Stimulated activated CD4-positive, alpha-beta T cell treated with anti-CD3 and anti-CD28 coated beads, TNF-alpha, amount 100 ng/mL, for 1 hour (primary cell): ENCODE measurements around the gene DIS3L2.
A peak's percentile ranks its signal among the peaks of the same experiment; 100 is the strongest.
"Not testable (repeated sequence)": the region's sequence is repeated elsewhere in the genome, so short reads cannot be mapped to it uniquely, and the experiment has no call there.

Experiments used
- DNase-seq, 3 donors: peaks; one replicate each; pipeline ENCODE4 v3.0.0-alpha.2; 2020; ENCODE audit warnings: low read depth in 3 of 3, low spot score in 1 of 3

Gene DIS3L2

GRCh38 chr2:232113821-232114220, 152.3 kb downstream of the DIS3L2 start:
- no peak for DNase-seq

- not testable (repeated sequence) for DNase-seq
Measured at GRCh38 chr2:232115728-232116361, 154.3 kb downstream of the DIS3L2 start.

GRCh38 chr2:232116852-232117251, 155.3 kb downstream of the DIS3L2 start:
- DNase-seq, result no peak

- no peak for DNase-seq
Measured at GRCh38 chr2:232117413-232117812, 155.9 kb downstream of the DIS3L2 start.

GRCh38 chr2:232120911-232121310, 159.4 kb downstream of the DIS3L2 start:
- no peak for DNase-seq

GRCh38 chr2:232124309-232124708, 162.8 kb downstream of the DIS3L2 start:
- DNase-seq, result no peak

- no peak for DNase-seq
Measured at GRCh38 chr2:232126301-232127099, 165.0 kb downstream of the DIS3L2 start.

GRCh38 chr2:232129483-232129882, 168.0 kb downstream of the DIS3L2 start:
- DNase-seq, result no peak

- DNase-seq, result no peak
Measured at GRCh38 chr2:232132181-232132580, 170.7 kb downstream of the DIS3L2 start.

GRCh38 chr2:232133078-232133477, 171.6 kb downstream of the DIS3L2 start:
- no peak for DNase-seq

- no peak for DNase-seq
Measured at GRCh38 chr2:232134939-232135338, 173.4 kb downstream of the DIS3L2 start.

GRCh38 chr2:232137356-232138147, 176.0 kb downstream of the DIS3L2 start:
- no peak for DNase-seq

- no peak for DNase-seq
Measured at GRCh38 chr2:232138441-232138840, 176.9 kb downstream of the DIS3L2 start.

- DNase-seq, result no peak
Measured at GRCh38 chr2:232139171-232139594, 177.7 kb downstream of the DIS3L2 start.

- DNase-seq, result no peak
Measured at GRCh38 chr2:232139786-232140562, 178.5 kb downstream of the DIS3L2 start.

GRCh38 chr2:232141591-232141990, 180.1 kb downstream of the DIS3L2 start:
- DNase-seq, result no peak

- peak in 1 of 3 donors; percentile 7 for DNase-seq
Measured at GRCh38 chr2:232142049-232142448, 180.5 kb downstream of the DIS3L2 start.

GRCh38 chr2:232142502-232142901, 181.0 kb downstream of the DIS3L2 start:
- DNase-seq, result no peak

GRCh38 chr2:232146294-232146693, 184.8 kb downstream of the DIS3L2 start:
- DNase-seq, result no peak

- DNase-seq, result no peak
Measured at GRCh38 chr2:232147440-232148077, 186.0 kb downstream of the DIS3L2 start.

- no peak for DNase-seq
Measured at GRCh38 chr2:232162187-232162586, 200.7 kb downstream of the DIS3L2 start.
